ENCODE data around the gene HPCAL1.
A peak's percentile ranks its signal among the peaks of the same experiment; 100 is the strongest.

Gene HPCAL1

GRCh38 chr2:10302479-10303180 lies at the start of gene HPCAL1:
TSS of gene HPCAL1 (plus strand) at chr2:10302904. CDS start at chr2:10419758, 116,854 bp downstream.
- peak; percentile 8 for TF ChIP-seq CTCF (IDR thresholded peaks at IDR 0.05; ENCODE audit: insufficient read depth, missing control alignments)
- no peak for FAIRE-seq
- DNase-seq (ENCODE audit: insufficient read length, low spot score): peak; percentile 88

- no peak for TF ChIP-seq CTCF (IDR thresholded peaks at IDR 0.05; ENCODE audit: insufficient read depth, missing control alignments)
- FAIRE-seq: no peak
- no peak for DNase-seq (ENCODE audit: insufficient read length, low spot score)
These were observed 48.9 kb upstream of the HPCAL1 start for GRCh38 chr2:10253596-10254372.

- DNase-seq (ENCODE audit: insufficient read length, low spot score) (no peak), FAIRE-seq (no peak)
- no peak for TF ChIP-seq CTCF (IDR thresholded peaks at IDR 0.05; ENCODE audit: insufficient read depth, missing control alignments)
These were observed 48.1 kb upstream of the HPCAL1 start for GRCh38 chr2:10254373-10255188.

- DNase-seq (ENCODE audit: insufficient read length, low spot score) (no peak), FAIRE-seq (no peak)
- TF ChIP-seq CTCF (IDR thresholded peaks at IDR 0.05; ENCODE audit: insufficient read depth, missing control alignments): no peak
These were observed 47.3 kb upstream of the HPCAL1 start for GRCh38 chr2:10255189-10256030.

GRCh38 chr2:10256031-10256514 lies 46.6 kb upstream of the HPCAL1 start:
- no peak for TF ChIP-seq CTCF (IDR thresholded peaks at IDR 0.05; ENCODE audit: insufficient read depth, missing control alignments)
- no peak for FAIRE-seq

GRCh38 chr2:10256515-10257031 lies 46.1 kb upstream of the HPCAL1 start:
- DNase-seq (ENCODE audit: insufficient read length, low spot score): no peak
- no peak for FAIRE-seq
- no peak for TF ChIP-seq CTCF (IDR thresholded peaks at IDR 0.05; ENCODE audit: insufficient read depth, missing control alignments)

More at GRCh38 chr2:10256031-10256514, 46.6 kb upstream of the HPCAL1 start:
- no peak for DNase-seq (ENCODE audit: insufficient read length, low spot score)

Measured in D721Med (cell line).